Peyer's patch (tissue), 4 donors: ENCODE results near the gene PRICKLE2. TPM values are rescaled to one million over a fixed set of nuclear protein-coding genes. Genes with fewer than 3 reads are reported as not detected.

Source experiments
- DNase-seq, 3 donors: peaks; one replicate each; pipeline ENCODE4 v3.0.0-alpha.2; 2017 to 2019
- H3K27ac ChIP-seq, 4 donors: fragments of 200-600 bp; sonication (generic); one replicate each; pipeline ENCODE4 v1.5.1; 2016 to 2019
- H3K27me3 ChIP-seq, 2 donors: fragments of 200-600 bp; sonication (generic); one replicate each; pipeline ENCODE4 v1.5.1; 2019
- H3K36me3 ChIP-seq, 3 donors: fragments of 200-600 bp; sonication (generic); one replicate each; pipeline ENCODE4 v1.5.1; 2016 to 2019
- H3K4me1 ChIP-seq, 4 donors: fragments of 200-600 bp; sonication (generic); one replicate each; pipeline ENCODE4 v1.5.1; 2016 to 2019
- H3K4me3 ChIP-seq, 4 donors: fragments of 200-600 bp; sonication (generic); 1 replicate in 3 of 4; 2 replicates in 1 of 4; pipeline ENCODE4 v1.5.1; 2016 to 2019; ENCODE audit warnings: mild to moderate bottlenecking in 1 of 4
- H3K9me3 ChIP-seq, 4 donors: fragments of 200-600 bp; sonication (generic); one replicate each; pipeline ENCODE4 v1.5.1; 2016 to 2019; ENCODE audit warnings: mild to moderate bottlenecking in 1 of 4
- POLR2A ChIP-seq, 2 donors: fragments of 450-650 bp; IDR thresholded peaks; one replicate each; pipeline ENCODE4 v1.5.1; 2017; ENCODE audit warnings: antibody characterized with exemption in 2 of 2, mild to moderate bottlenecking in 2 of 2, moderate library complexity in 2 of 2
- total RNA-seq, 4 donors: library from RNA; depleted of rRNA; stranded (reverse); fragments of >200 nt; gene quantifications; one replicate each; pipeline ENCODE4 v1.1.0, GENCODE V29; 2016
- TF ChIP-seq, protein P1 (sequence below), 6 experiments: fragments of 450-650 bp in 4 of 6; fragments of 200-600 bp in 2 of 6; sonication (generic) in 1 of 6; IDR thresholded peaks; one replicate each; pipeline ENCODE4 v1.5.1; 2017 to 2019; ENCODE audit warnings: antibody characterized with exemption in 6 of 6, mild to moderate bottlenecking in 3 of 6, moderate library complexity in 1 of 6

Gene PRICKLE2
- total RNA-seq, 4 donors from 2014 or later = 3.5 to 22.3 (median 11.8) TPM

DNA sequence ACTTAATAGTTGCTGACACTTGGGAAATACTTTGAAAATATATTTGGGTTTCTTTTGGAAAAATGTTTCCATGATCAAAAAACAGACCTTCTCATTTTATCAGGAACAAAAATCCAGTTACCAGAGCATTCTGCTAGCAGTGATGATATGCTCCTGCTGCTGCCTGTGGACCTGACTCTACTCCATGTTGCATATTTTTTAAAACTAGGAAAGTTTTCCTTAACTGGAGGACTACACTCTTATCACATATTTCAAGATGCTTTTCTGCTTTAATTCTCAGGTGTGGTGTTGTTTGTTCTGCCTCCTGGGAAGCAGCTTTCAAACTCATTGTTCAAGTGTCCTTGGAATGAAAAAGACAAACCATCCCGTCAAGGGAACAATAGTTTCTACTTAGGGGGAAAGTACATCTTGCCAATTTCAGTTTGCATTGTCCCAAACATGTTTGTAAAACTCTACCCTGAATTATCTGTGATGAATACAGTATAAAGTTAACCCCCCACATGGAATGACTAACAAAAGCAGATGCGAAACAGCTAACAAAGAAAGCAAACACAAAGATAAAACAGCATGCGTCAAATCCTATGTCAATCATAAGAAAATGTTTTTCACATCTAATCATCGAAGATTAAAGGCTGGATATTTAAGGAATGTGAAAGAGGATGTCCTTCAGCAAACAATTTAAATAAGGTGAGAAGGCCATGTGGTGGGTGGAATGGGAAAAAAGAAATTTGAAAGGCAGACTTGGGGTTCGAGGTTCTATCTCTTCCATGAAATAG is 161.9 kb downstream of the PRICKLE2 start:
- Histone ChIP-seq H3K9me3 (no peaks in the 10 kb centered on the region), H3K27ac (no peak overlapping the region), H3K4me1 (no peaks in the 10 kb centered on the region), H3K27me3 (no peaks in the 10 kb centered on the region), H3K4me3 (no peak overlapping the region), H3K36me3 (no peaks in the 10 kb centered on the region)
- TF ChIP-seq, protein P1, sequence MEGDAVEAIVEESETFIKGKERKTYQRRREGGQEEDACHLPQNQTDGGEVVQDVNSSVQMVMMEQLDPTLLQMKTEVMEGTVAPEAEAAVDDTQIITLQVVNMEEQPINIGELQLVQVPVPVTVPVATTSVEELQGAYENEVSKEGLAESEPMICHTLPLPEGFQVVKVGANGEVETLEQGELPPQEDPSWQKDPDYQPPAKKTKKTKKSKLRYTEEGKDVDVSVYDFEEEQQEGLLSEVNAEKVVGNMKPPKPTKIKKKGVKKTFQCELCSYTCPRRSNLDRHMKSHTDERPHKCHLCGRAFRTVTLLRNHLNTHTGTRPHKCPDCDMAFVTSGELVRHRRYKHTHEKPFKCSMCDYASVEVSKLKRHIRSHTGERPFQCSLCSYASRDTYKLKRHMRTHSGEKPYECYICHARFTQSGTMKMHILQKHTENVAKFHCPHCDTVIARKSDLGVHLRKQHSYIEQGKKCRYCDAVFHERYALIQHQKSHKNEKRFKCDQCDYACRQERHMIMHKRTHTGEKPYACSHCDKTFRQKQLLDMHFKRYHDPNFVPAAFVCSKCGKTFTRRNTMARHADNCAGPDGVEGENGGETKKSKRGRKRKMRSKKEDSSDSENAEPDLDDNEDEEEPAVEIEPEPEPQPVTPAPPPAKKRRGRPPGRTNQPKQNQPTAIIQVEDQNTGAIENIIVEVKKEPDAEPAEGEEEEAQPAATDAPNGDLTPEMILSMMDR (IDR thresholded peaks at IDR 0.05) = no peak
- no peak for TF ChIP-seq POLR2A (IDR thresholded peaks at IDR 0.05)
- DNase-seq = no peak

DNA sequence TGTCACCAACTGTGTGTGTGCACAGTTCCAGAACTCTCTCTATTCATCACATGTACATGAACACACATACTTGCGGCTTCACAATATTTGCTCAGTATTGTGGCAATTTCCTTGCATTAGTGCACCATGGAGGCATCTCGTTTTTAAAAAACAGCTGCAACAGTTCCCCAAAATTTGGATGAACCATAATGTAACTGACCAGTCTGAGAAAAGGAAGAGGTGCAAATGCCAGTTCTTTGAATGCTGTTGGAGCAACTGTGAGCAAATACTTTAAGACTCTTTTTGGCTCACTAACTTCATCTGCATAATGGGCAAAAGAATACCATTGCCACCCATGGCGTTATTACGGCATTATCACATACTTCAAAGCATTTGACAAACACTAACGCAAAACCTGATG is 163.6 kb downstream of the PRICKLE2 start:
- Histone ChIP-seq H3K4me3 (no peak overlapping the region), H3K27me3 (no peaks in the 10 kb centered on the region), H3K9me3 (no peaks in the 10 kb centered on the region), H3K36me3 (no peaks in the 10 kb centered on the region), H3K27ac (no peak overlapping the region), H3K4me1 (no peaks in the 10 kb centered on the region)
- TF ChIP-seq POLR2A (IDR thresholded peaks at IDR 0.05) = no peak
- TF ChIP-seq, protein P1 (IDR thresholded peaks at IDR 0.05) = no peak
- no peak for DNase-seq

DNA sequence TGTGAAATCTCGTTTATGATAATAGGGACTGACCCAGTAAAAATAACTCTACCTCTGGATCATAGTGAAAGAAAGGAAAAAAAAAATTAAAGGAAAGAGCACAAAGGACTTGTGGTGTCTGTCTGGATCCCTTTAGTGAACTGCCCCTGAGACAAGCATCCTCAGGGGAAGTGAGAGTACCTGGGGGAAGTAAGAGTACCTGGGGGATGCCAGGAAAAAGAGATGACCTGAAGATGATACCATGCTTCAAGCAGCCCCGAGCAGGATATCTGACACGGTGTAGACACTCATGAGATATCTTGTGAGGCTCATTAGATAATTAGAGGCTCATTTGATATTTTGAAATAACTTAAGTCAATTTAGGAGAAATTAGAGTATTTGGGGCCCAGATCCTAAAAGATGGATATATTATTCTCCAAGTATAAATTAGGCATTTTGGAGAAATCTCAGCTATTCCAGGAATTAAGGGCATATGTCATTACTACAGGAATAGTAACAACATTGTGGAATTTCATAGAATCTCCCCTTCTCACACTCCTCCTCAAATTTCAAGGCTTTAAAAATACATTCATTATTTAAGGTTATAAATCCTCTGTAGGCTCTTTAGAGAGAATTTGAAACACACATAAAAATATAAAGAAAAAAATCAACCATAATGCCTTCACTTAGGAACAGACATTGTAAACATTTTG is 165.6 kb downstream of the PRICKLE2 start:
- TF ChIP-seq POLR2A (IDR thresholded peaks at IDR 0.05) = no peak
- TF ChIP-seq, protein P1 (IDR thresholded peaks at IDR 0.05) = no peak
- Histone ChIP-seq H3K36me3 (no peaks in the 10 kb centered on the region), H3K4me3 (no peak overlapping the region), H3K27me3 (no peaks in the 10 kb centered on the region), H3K27ac (no peak overlapping the region), H3K4me1 (no peaks in the 10 kb centered on the region), H3K9me3 (no peaks in the 10 kb centered on the region)
- DNase-seq = no peak

DNA sequence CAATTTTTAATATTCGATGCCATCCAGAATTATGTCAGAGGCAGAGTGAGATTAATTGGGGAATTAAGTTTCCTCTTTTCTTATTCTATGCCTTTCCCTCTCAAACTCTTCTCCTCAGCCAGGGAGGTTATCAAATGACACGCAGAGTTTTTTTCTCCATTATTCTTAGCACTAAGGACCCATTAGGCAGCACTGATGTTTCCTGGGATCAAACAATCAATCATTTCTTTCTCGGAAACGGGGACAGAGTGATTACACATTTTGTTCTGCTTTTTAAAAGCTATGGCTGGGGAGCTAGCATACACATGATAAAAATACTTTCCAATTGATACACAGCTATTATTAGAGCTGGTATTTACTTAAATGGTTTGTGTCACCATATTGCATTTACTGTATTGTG is 166.7 kb downstream of the PRICKLE2 start:
- no peaks in the 10 kb centered on the region for H3K27me3 ChIP-seq
- DNase-seq = no peak
- H3K4me3 ChIP-seq = no peak overlapping the region
- no peaks in the 10 kb centered on the region for H3K36me3 ChIP-seq
- H3K9me3 ChIP-seq = no peaks in the 10 kb centered on the region
- no peaks in the 10 kb centered on the region for H3K4me1 ChIP-seq
- TF ChIP-seq POLR2A (IDR thresholded peaks at IDR 0.05) = no peak
- TF ChIP-seq, protein P1 (IDR thresholded peaks at IDR 0.05) = no peak
- no peak overlapping the region for H3K27ac ChIP-seq

DNA sequence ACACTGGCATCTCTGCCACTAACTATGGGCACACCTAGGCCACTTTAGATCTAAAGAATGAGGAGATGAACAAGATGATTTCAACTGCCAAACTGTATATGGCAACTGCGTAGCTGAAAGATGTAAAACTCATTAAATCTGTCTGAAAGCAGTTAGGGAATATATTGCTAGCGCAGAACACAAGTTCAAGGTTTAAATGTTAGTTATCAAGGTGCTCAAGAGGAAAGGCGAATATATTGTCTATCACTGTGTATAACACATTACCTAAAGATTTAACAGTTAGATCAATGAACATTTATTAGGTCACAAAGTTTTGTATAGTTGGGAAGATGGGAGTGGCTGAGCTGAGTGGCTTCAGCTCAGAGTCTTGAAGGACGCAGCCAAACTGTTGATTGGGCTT is 168.0 kb downstream of the PRICKLE2 start:
- no peak for DNase-seq
- H3K27ac ChIP-seq = no peak overlapping the region
- no peak overlapping the region for H3K4me3 ChIP-seq
- no peaks in the 10 kb centered on the region for H3K4me1 ChIP-seq
- no peaks in the 10 kb centered on the region for H3K27me3 ChIP-seq
- TF ChIP-seq, protein P1 (IDR thresholded peaks at IDR 0.05) = no peak
- no peak for TF ChIP-seq POLR2A (IDR thresholded peaks at IDR 0.05)
- no peaks in the 10 kb centered on the region for H3K9me3 ChIP-seq
- no peaks in the 10 kb centered on the region for H3K36me3 ChIP-seq
